Neural crest cell (in vitro differentiated cells): ENCODE data around the gene IWS1. TPM values are rescaled to one million over a fixed set of nuclear protein-coding genes. Genes with fewer than 3 reads are reported as not detected.
"Not testable (repeated sequence)": the region's sequence is repeated elsewhere in the genome, so short reads cannot be mapped to it uniquely, and the experiment has no call there.

Experiments
- DNase-seq: peaks from one replicate; pipeline ENCODE4 v3.0.0; 2021; ENCODE audit warnings: low read depth, mixed read lengths, low spot score
- H3K27ac Mint-ChIP-seq: one replicate; pipeline ENCODE4 v1.8.0; 2021; ENCODE audit warnings: mild to moderate bottlenecking, mixed read lengths; ENCODE audit not compliant: unreplicated experiment
- H3K27me3 Mint-ChIP-seq: 2 replicates; pipeline ENCODE4 v1.8.0; 2021; ENCODE audit warnings: low read depth, mild to moderate bottlenecking, mixed read lengths
- H3K36me3 Mint-ChIP-seq: 2 replicates; pipeline ENCODE4 v1.8.0; 2021; ENCODE audit warnings: low read depth, mild to moderate bottlenecking, mixed read lengths
- H3K4me1 Mint-ChIP-seq: 2 replicates; pipeline ENCODE4 v1.8.0; 2021; ENCODE audit warnings: mixed read lengths
- H3K4me3 Mint-ChIP-seq: one replicate; pipeline ENCODE4 v1.8.0; 2021; ENCODE audit warnings: mild to moderate bottlenecking, mixed read lengths
- H3K9me3 Mint-ChIP-seq: 2 replicates; pipeline ENCODE4 v1.8.0; 2021; ENCODE audit warnings: mixed read lengths
- total RNA-seq: library from RNA; stranded (reverse); gene quantifications from 2 replicates; pipeline ENCODE4 v1.2.1, GENCODE V29; 2021
- TF ChIP-seq, protein P1 (sequence below): fragments of 200-600 bp; sonication (generic); conservative IDR thresholded peaks from 2 replicates; pipeline ENCODE4 v1.5.0; 2021; ENCODE audit warnings: antibody characterized with exemption, mild to moderate bottlenecking

The IWS1 gene
- total RNA-seq, 1 donor from 2014 or later: 63.0 TPM

DNA sequence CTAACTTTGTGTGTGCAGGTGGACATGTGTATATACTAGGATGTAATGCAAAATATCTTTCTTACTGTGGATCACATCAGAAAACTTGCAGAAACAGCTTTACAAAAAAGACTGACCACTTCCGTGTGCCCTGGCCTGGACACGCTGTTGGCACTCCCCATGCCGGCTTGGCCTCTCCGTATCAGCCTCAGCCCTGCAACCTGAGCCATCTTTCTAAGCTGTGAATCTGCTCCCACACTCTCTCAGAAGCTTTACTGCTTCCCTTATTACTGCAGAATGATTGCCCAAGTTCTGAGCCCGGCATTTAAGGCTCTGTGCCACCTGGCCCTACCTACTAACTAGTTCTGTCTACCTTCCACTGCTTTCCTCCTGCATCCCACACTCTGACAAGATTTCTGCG lies 47.0 kb upstream of the IWS1 start:
- Mint-ChIP-seq H3K27me3 (no peaks in the 10 kb centered on the region), H3K4me3 (no peak overlapping the region), H3K4me1 (no peaks in the 10 kb centered on the region), H3K9me3 (no peaks in the 10 kb centered on the region), H3K36me3 (no peaks in the 10 kb centered on the region), H3K27ac (no peak overlapping the region)
- no peak for DNase-seq
- TF ChIP-seq, protein P1, sequence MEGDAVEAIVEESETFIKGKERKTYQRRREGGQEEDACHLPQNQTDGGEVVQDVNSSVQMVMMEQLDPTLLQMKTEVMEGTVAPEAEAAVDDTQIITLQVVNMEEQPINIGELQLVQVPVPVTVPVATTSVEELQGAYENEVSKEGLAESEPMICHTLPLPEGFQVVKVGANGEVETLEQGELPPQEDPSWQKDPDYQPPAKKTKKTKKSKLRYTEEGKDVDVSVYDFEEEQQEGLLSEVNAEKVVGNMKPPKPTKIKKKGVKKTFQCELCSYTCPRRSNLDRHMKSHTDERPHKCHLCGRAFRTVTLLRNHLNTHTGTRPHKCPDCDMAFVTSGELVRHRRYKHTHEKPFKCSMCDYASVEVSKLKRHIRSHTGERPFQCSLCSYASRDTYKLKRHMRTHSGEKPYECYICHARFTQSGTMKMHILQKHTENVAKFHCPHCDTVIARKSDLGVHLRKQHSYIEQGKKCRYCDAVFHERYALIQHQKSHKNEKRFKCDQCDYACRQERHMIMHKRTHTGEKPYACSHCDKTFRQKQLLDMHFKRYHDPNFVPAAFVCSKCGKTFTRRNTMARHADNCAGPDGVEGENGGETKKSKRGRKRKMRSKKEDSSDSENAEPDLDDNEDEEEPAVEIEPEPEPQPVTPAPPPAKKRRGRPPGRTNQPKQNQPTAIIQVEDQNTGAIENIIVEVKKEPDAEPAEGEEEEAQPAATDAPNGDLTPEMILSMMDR: no peak

DNA sequence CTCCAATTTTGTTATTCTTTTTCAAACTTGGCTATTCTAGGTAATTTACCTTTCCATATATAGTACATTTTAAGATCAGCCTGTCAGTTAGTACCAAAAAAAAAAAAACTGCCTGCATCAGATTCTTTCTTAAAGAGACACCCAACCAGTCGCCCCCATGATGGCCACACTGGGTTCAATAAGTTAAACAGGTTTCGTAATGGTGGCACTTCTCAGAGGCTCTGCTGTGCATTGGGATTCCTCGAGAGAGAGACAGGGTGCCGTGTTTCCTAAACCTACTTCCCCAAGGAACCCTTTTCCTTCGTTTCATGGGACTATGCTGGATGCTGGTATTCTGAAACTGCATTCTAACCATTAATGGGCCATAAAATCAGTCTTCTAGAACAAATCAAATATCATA lies 46.6 kb upstream of the IWS1 start:
- Mint-ChIP-seq H3K4me1 (no peaks in the 10 kb centered on the region), H3K9me3 (no peaks in the 10 kb centered on the region), H3K27me3 (no peaks in the 10 kb centered on the region), H3K4me3 (no peak overlapping the region), H3K27ac (no peak overlapping the region), H3K36me3 (no peaks in the 10 kb centered on the region)
- no peak for DNase-seq
- TF ChIP-seq, protein P1: no peak

DNA sequence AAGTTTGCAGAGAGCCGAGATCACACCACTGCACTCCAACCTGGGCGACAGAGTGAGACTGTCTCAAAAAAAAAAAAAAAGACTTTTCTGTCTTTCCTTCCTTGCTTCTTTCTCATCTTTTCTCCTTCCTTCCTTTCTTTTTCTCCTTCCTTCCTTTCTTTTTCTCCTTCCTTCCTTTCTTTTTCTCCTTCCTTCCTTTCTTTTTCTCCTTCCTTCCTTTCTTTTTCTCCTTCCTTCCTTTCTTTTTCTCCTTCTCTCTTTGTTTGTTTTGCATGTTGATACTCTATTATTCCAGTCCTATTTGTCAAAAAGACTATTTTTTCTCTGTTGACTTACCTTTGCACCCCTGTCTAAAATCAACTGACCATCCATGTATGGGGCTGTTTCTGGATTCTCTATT lies 46.1 kb upstream of the IWS1 start:
- H3K27me3 Mint-ChIP-seq, DNase-seq, H3K4me1 Mint-ChIP-seq, H3K9me3 Mint-ChIP-seq, H3K4me3 Mint-ChIP-seq, H3K36me3 Mint-ChIP-seq, H3K27ac Mint-ChIP-seq: not testable (repeated sequence)

DNA sequence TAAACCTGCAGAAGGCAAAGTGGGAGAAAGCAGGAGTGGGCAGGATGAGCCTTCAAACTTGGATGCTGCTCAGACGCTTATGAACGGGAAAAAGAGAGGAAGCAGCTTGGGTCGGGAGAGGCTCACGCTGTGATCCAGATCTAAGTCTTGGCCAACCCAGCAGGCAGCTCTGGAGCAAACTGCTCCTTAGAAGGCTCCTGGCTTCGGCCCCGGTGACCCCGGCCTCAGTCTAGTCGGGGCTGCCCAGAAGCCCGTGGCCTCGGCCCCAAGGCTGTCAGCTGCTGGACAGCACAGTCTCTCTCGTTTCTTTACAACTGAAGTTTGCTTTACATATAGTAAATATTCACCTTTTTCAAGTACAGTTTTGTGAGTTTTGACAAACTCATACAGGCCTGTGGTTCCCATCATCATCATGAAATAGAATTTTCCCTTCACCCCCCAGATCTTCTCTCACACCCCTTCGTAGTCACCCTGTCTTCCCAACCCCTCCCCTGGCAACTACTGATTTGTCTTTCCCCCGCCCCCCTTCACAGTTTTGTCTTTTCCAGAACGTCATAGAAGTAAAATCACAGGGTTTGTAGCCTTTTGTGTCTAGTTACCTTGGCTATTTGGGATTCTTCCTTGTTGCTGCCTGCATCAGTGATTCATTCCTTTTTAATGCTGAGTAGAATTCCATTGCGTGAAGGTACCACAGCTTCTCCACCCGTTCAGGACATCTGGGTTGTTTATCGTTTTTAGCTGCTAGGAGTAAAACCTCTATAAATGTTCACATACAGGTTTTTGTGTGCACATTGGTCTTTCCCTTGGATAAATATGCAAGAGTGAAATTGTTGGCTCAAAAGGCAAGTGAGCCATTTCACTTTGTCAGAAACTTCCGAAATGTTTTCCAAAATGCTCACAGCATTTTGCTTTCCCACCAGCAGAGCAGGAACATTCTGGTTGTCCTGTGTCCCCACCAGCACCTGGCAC lies 44.3 kb upstream of the IWS1 start:
- H3K4me3 Mint-ChIP-seq: no peak overlapping the region
- TF ChIP-seq, protein P1: no peak
- DNase-seq: no peak
- H3K27me3 Mint-ChIP-seq: no peaks in the 10 kb centered on the region
- no peaks in the 10 kb centered on the region for H3K36me3 Mint-ChIP-seq
- H3K9me3 Mint-ChIP-seq: no peaks in the 10 kb centered on the region
- no peak overlapping the region for H3K27ac Mint-ChIP-seq
- H3K4me1 Mint-ChIP-seq: no peaks in the 10 kb centered on the region

DNA sequence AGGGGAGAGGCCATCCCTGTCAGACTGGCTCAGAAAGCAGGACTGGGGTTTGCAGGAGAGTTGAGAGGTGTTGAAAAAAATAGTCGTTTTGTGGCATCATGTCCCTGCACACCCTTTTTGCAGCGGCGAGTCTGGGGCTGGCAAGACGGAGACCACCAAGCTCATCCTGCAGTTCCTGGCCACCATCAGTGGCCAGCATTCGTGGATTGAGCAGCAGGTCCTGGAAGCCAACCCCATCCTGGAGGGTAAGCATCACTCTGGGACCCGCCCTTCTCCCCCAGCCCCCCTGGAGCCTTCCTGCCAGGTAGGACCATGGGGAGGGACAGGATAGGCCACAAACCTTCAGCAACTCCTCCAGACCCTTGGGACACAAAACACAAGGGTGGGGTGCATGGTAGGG lies 43.4 kb upstream of the IWS1 start:
- Mint-ChIP-seq H3K4me3 (no peak overlapping the region), H3K9me3 (no peaks in the 10 kb centered on the region), H3K27me3 (no peaks in the 10 kb centered on the region), H3K27ac (no peak overlapping the region), H3K36me3 (no peaks in the 10 kb centered on the region), H3K4me1 (no peaks in the 10 kb centered on the region)
- TF ChIP-seq, protein P1: no peak
- no peak for DNase-seq

DNA sequence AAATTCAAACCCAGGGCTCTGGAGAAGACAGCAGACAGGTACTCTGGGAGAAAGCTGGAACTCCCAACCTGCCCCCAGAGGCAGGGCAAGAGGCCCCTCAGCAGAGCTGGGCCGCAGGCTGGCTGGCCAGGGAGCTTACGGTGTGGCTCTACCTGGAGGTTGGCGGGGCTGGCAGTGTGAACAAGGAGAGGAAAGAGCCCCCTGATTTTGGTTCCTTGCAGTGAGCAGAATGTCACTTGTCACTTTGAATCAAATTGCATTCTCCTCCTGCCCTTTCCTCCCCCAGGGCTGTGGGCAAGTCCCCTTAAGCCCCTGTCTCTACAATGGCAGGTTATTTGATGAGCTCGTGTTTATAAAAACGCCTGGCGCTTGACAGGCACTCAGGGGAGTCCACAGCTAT lies 41.8 kb upstream of the IWS1 start:
- Mint-ChIP-seq H3K4me3 (no peak overlapping the region), H3K9me3 (no peaks in the 10 kb centered on the region), H3K27ac (no peak overlapping the region), H3K4me1 (no peaks in the 10 kb centered on the region), H3K27me3 (no peaks in the 10 kb centered on the region), H3K36me3 (no peaks in the 10 kb centered on the region)
- TF ChIP-seq, protein P1: no peak
- DNase-seq: no peak
